Right lobe of liver (tissue), 6 donors: ENCODE results near the gene TMEM179. TPM values are rescaled to one million over a fixed set of nuclear protein-coding genes. Genes with fewer than 3 reads are reported as not detected.

Source experiments
- ATAC-seq, 4 donors: fragments of 200-7000 bp; cut with Tn5 transposase; one replicate each; pipeline ENCODE4 v1.9.1; 2020; ENCODE audit warnings: mild to moderate bottlenecking in 4 of 4, moderate library complexity in 4 of 4
- DNase-seq, 3 donors: peaks; one replicate each; pipeline ENCODE4 v3.0.0-alpha.2; 2020
- H3K27ac ChIP-seq, 3 donors: fragments of 200-600 bp; one replicate each; pipeline ENCODE4 v1.8.0; 2022
- H3K27me3 ChIP-seq, 2 donors: fragments of 200-600 bp; one replicate each; pipeline ENCODE4 v1.8.0; 2022
- H3K36me3 ChIP-seq, 4 donors: fragments of 200-600 bp; sonication (generic) in 1 of 4; one replicate each; pipeline versions ENCODE4 v1.5.1 to v1.8.0; 2017 to 2022; ENCODE audit warnings: control low read depth in 1 of 4
- H3K4me1 ChIP-seq, 4 donors: fragments of 200-600 bp; sonication (generic) in 1 of 4; one replicate each; pipeline versions ENCODE4 v1.5.1 to v1.8.0; 2017 to 2022; ENCODE audit warnings: control low read depth in 1 of 4
- H3K4me3 ChIP-seq, 3 donors: fragments of 200-600 bp; one replicate each; pipeline ENCODE4 v1.8.0; 2022
- H3K9me3 ChIP-seq, 4 donors: fragments of 200-600 bp; sonication (generic) in 1 of 4; one replicate each; pipeline versions ENCODE4 v1.5.1 to v1.8.0; 2017 to 2022; ENCODE audit warnings: control low read depth in 1 of 4
- POLR2A ChIP-seq: fragments of 450-650 bp; IDR thresholded peaks from one replicate; pipeline ENCODE4 v1.6.1; 2017; ENCODE audit warnings: antibody characterized with exemption, mild to moderate bottlenecking
- WGBS: methylation state at CpG from one replicate; pipeline ENCODE4 v1.1.6; 2018; ENCODE audit warnings: low coverage, low lambda C conversion rate; ENCODE audit not compliant: insufficient coverage; ENCODE audit errors: missing lambda C conversion rate; 5-methylcytosine and 5-hydroxymethylcytosine counted together
- intact Hi-C, 2 donors: fragments of 100-400 bp; cut with DNase I; formaldehyde crosslinking; loops; one replicate each; pipeline versions ENCODE4 v1.11.2 to v1.14.1; 2022
- total RNA-seq, 6 experiments: library from RNA; depleted of rRNA in 2 of 6; stranded (reverse); fragments of >200 nt in 2 of 6; fragmentation: NEBNext Ultra II Directional in 3 of 6; extraction: Animal tissue kit (Norgen Biotek cat#: 25700) in 3 of 6; gene quantifications; one replicate each; pipeline versions ENCODE4 v1.1.0 to v1.2.4, GENCODE V29; 2016 to 2023
- TF ChIP-seq, protein P1 (sequence below), 4 donors: fragments of 200-600 bp in 3 of 4; fragments of 450-650 bp in 1 of 4; IDR thresholded peaks; one replicate each; pipeline versions ENCODE4 v1.5.1 to v1.8.0; 2016 to 2022; ENCODE audit warnings: antibody characterized with exemption in 4 of 4, mild to moderate bottlenecking in 2 of 4
- donor health status: DM: no; HTN: yes; CAD: no.
- donor health status: DM: no; HTN: no; CAD: no.
- donor health status: DM: no; HTN: no; CAD: no.
- donor health status: DM: no; HTN: yes; CAD: no.
- donor health status: DM: no; HTN: yes; CAD: no.

Gene TMEM179
- total RNA-seq, 6 experiments from 2014 or later, result 0.17 to 0.18 TPM; not detected in 4

- H3K4me1 ChIP-seq, result peaks cover 0 to 9% (median 3%) of the 10 kb centered on the region in 4 donors
- no peaks in the 10 kb centered on the region for H3K9me3 ChIP-seq
- no peak for ATAC-seq
- no peak overlapping the region for H3K4me3 ChIP-seq
- no peaks in the 10 kb centered on the region for H3K27me3 ChIP-seq
- no peak for TF ChIP-seq POLR2A
- no peaks in the 10 kb centered on the region for H3K36me3 ChIP-seq
- WGBS, result 76% methylated on average over 12 of the region's 14 CpGs
- no peak overlapping the region for H3K27ac ChIP-seq
- intact Hi-C loops, result loop anchor here in 1 of 2 donors (5.0 kb wide), 1 partner anchor 503 kb away; no protein-coding TSS in a partner anchor
- peak in 1 of 3 donors; percentile 42 for DNase-seq
Measured at GRCh38 chr14:104635717-104636116, 31.1 kb upstream of the TMEM179 start.

- TF ChIP-seq, protein P1, sequence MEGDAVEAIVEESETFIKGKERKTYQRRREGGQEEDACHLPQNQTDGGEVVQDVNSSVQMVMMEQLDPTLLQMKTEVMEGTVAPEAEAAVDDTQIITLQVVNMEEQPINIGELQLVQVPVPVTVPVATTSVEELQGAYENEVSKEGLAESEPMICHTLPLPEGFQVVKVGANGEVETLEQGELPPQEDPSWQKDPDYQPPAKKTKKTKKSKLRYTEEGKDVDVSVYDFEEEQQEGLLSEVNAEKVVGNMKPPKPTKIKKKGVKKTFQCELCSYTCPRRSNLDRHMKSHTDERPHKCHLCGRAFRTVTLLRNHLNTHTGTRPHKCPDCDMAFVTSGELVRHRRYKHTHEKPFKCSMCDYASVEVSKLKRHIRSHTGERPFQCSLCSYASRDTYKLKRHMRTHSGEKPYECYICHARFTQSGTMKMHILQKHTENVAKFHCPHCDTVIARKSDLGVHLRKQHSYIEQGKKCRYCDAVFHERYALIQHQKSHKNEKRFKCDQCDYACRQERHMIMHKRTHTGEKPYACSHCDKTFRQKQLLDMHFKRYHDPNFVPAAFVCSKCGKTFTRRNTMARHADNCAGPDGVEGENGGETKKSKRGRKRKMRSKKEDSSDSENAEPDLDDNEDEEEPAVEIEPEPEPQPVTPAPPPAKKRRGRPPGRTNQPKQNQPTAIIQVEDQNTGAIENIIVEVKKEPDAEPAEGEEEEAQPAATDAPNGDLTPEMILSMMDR (IDR thresholded peaks at IDR 0.05), result no peak
- no peak for TF ChIP-seq POLR2A
- Histone ChIP-seq H3K4me3 (no peak overlapping the region), H3K27ac (no peak overlapping the region), H3K4me1 (peaks cover 0 to 9% (median 3%) of the 10 kb centered on the region in 4 donors), H3K9me3 (no peaks in the 10 kb centered on the region), H3K36me3 (no peaks in the 10 kb centered on the region), H3K27me3 (no peaks in the 10 kb centered on the region)
- intact Hi-C loops, result loop anchor here in 1 of 2 donors (5.0 kb wide), 1 partner anchor 503 kb away; no protein-coding TSS in a partner anchor
- WGBS, result 56% methylated on average over 8 of the region's 26 CpGs
- DNase-seq (no peak), ATAC-seq (no peak)
Measured at GRCh38 chr14:104634886-104635570, 30.5 kb upstream of the TMEM179 start.

- Histone ChIP-seq H3K4me3 (no peak overlapping the region), H3K4me1 (peaks cover 0 to 9% (median 3%) of the 10 kb centered on the region in 4 donors), H3K27me3 (no peaks in the 10 kb centered on the region), H3K36me3 (no peaks in the 10 kb centered on the region), H3K27ac (no peak overlapping the region), H3K9me3 (no peaks in the 10 kb centered on the region)
- no peak for ATAC-seq
- intact Hi-C loops, result no loop called here
- no peak for DNase-seq
- 40% methylated on average over 1 of the region's 20 CpGs for WGBS
- no peak for TF ChIP-seq POLR2A
- TF ChIP-seq, protein P1 (IDR thresholded peaks at IDR 0.05), result no peak
Measured at GRCh38 chr14:104634138-104634760, 29.7 kb upstream of the TMEM179 start.

- DNase-seq (no peak), ATAC-seq (no peak)
- Histone ChIP-seq H3K4me1 (peaks cover 0 to 9% (median 3%) of the 10 kb centered on the region in 4 donors), H3K9me3 (no peaks in the 10 kb centered on the region), H3K4me3 (no peak overlapping the region), H3K27me3 (no peaks in the 10 kb centered on the region), H3K27ac (no peak overlapping the region), H3K36me3 (no peaks in the 10 kb centered on the region)
- intact Hi-C loops, result no loop called here
- 87% methylated on average over 4 of the region's 24 CpGs for WGBS
- TF ChIP-seq, protein P1 (IDR thresholded peaks at IDR 0.05), result no peak
- no peak for TF ChIP-seq POLR2A
Measured at GRCh38 chr14:104633276-104634137, 28.9 kb upstream of the TMEM179 start.
